Body of pancreas (tissue), 4 donors: ENCODE data around the gene TBC1D13.

ENCODE experiments used
- CTCF ChIP-seq, 7 experiments: fragments of 450-650 bp in 4 of 7; fragments of 200-600 bp in 3 of 7; sonication (generic) in 3 of 7; IDR thresholded peaks; one replicate each; pipeline ENCODE4 v1.5.1; 2016 to 2019; ENCODE audit warnings: antibody characterized with exemption in 7 of 7
- POLR2A ChIP-seq, 3 donors: fragments of 450-650 bp; IDR thresholded peaks; one replicate each; pipeline ENCODE4 v1.6.1; 2016; ENCODE audit warnings: antibody characterized with exemption in 3 of 3, mild to moderate bottlenecking in 2 of 3

GRCh38 chr9:128809036-128809599 lies 22.1 kb downstream of the TBC1D13 start:
- TF ChIP-seq CTCF (IDR thresholded peaks at IDR 0.05) (no peak), POLR2A (IDR thresholded peaks at IDR 0.05) (no peak)
